ENCODE measurements around the gene DUSP9. TPM values are rescaled to one million over a fixed set of nuclear protein-coding genes. Genes with fewer than 3 reads are reported as not detected.

Gene DUSP9
- total RNA-seq, 1 donor from 2014 or later, result 0.20 TPM

DNA sequence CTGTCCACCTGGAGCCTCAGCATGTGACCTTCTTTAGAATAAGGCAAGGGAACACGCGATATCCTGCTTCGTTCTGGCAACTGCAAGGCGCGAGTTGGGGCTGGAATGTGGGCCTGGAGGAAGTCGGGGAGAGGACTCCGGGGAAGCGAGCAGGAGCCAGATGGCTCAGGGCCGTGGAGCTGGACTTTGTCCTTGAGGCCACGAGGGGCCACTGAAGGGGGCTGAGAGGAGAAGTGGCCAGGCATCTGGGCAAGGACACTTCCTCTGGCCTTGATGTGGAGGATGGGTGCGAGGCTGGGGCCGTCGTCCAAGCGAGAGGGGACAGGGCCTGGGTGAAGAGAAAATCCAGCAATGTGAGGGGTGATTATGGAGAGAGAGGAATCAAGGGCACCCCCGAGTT, 12.2 kb upstream of the DUSP9 start:
- H2AFZ ChIP-seq (ENCODE audit: low read depth, low read length), result no peak overlapping the region
- H3K9me3 ChIP-seq (ENCODE audit: insufficient read depth, low read depth, low read length), result no peaks in the 10 kb centered on the region
- no peaks in the 10 kb centered on the region for H3K36me3 ChIP-seq (ENCODE audit: insufficient read depth, low read length)
- H3K9ac ChIP-seq (ENCODE audit: low read length), result no peak overlapping the region
- FAIRE-seq (no peak), DNase-seq (ENCODE audit: low read depth) (no peak)
- H3K9me3 Mint-ChIP-seq (ENCODE audit: unreplicated experiment), result peaks cover 6% of the 10 kb centered on the region
- no peaks in the 10 kb centered on the region for H4K20me1 ChIP-seq (ENCODE audit: insufficient read depth, low read length)
- H3K27me3 ChIP-seq (ENCODE audit: insufficient read depth, low read length), result no peaks in the 10 kb centered on the region
- no peak overlapping the region for H3K4me3 Mint-ChIP-seq (ENCODE audit: unreplicated experiment)
- no peak overlapping the region for H3K4me2 ChIP-seq (ENCODE audit: low read length)
- H3K27me3 Mint-ChIP-seq (ENCODE audit: low read depth, unreplicated experiment), result peaks cover 41% of the 10 kb centered on the region
- H3K79me2 ChIP-seq (ENCODE audit: insufficient read depth, low read length), result no peaks in the 10 kb centered on the region
- H3K36me3 Mint-ChIP-seq (ENCODE audit: low read depth, unreplicated experiment), result no peaks in the 10 kb centered on the region
- TF ChIP-seq, protein P1, sequence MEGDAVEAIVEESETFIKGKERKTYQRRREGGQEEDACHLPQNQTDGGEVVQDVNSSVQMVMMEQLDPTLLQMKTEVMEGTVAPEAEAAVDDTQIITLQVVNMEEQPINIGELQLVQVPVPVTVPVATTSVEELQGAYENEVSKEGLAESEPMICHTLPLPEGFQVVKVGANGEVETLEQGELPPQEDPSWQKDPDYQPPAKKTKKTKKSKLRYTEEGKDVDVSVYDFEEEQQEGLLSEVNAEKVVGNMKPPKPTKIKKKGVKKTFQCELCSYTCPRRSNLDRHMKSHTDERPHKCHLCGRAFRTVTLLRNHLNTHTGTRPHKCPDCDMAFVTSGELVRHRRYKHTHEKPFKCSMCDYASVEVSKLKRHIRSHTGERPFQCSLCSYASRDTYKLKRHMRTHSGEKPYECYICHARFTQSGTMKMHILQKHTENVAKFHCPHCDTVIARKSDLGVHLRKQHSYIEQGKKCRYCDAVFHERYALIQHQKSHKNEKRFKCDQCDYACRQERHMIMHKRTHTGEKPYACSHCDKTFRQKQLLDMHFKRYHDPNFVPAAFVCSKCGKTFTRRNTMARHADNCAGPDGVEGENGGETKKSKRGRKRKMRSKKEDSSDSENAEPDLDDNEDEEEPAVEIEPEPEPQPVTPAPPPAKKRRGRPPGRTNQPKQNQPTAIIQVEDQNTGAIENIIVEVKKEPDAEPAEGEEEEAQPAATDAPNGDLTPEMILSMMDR (IDR thresholded peaks at IDR 0.05; ENCODE audit: insufficient read depth, low read depth, low read length), result no peak
- TF ChIP-seq EZH2 (IDR thresholded peaks at IDR 0.05; ENCODE audit: insufficient read depth, low read length), result no peak
- no peak overlapping the region for H3K27ac Mint-ChIP-seq (ENCODE audit: unreplicated experiment)
- H3K4me3 ChIP-seq (ENCODE audit: insufficient read depth, low read depth, low read length), result no peak overlapping the region
- no peaks in the 10 kb centered on the region for H3K4me1 ChIP-seq (ENCODE audit: insufficient read depth, low read length)
- H3K27ac ChIP-seq (ENCODE audit: low read depth, low read length), result no peak overlapping the region
- H3K4me1 Mint-ChIP-seq (ENCODE audit: low read depth, unreplicated experiment), result no peaks in the 10 kb centered on the region

DNA sequence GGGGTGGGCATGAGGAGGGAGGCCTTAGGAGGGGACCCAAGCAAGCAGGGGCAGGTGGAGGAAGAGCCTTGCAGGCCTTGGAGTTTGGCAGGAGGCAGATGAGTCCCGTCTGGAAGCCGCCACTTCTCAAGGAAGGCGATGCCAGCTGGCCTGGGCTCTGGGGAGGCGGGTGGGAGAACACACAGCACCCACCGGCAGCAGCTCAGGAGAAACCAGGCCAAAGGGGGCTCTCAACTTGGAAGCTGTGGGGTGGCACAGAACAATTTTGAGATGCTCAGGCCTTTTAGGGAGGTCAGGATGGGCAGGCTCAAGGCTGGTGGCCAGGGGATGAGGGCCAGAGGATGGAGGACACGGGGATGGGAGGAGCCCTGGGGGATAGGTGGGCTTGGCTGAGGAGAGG, 11.6 kb upstream of the DUSP9 start:
- H2AFZ ChIP-seq (ENCODE audit: low read depth, low read length), result no peak overlapping the region
- no peak overlapping the region for H3K27ac ChIP-seq (ENCODE audit: low read depth, low read length)
- H3K9ac ChIP-seq (ENCODE audit: low read length), result no peak overlapping the region
- no peaks in the 10 kb centered on the region for H3K79me2 ChIP-seq (ENCODE audit: insufficient read depth, low read length)
- H3K9me3 Mint-ChIP-seq (ENCODE audit: unreplicated experiment), result peaks cover 6% of the 10 kb centered on the region
- H3K36me3 ChIP-seq (ENCODE audit: insufficient read depth, low read length), result no peaks in the 10 kb centered on the region
- no peak overlapping the region for H3K27ac Mint-ChIP-seq (ENCODE audit: unreplicated experiment)
- no peaks in the 10 kb centered on the region for H3K4me1 Mint-ChIP-seq (ENCODE audit: low read depth, unreplicated experiment)
- H3K4me2 ChIP-seq (ENCODE audit: low read length), result no peak overlapping the region
- no peaks in the 10 kb centered on the region for H3K4me1 ChIP-seq (ENCODE audit: insufficient read depth, low read length)
- FAIRE-seq (no peak), DNase-seq (ENCODE audit: low read depth) (no peak)
- no peaks in the 10 kb centered on the region for H3K36me3 Mint-ChIP-seq (ENCODE audit: low read depth, unreplicated experiment)
- no peaks in the 10 kb centered on the region for H3K9me3 ChIP-seq (ENCODE audit: insufficient read depth, low read depth, low read length)
- H3K27me3 ChIP-seq (ENCODE audit: insufficient read depth, low read length), result no peaks in the 10 kb centered on the region
- H3K4me3 ChIP-seq (ENCODE audit: insufficient read depth, low read depth, low read length), result no peak overlapping the region
- peaks cover 37% of the 10 kb centered on the region for H3K27me3 Mint-ChIP-seq (ENCODE audit: low read depth, unreplicated experiment)
- H3K4me3 Mint-ChIP-seq (ENCODE audit: unreplicated experiment), result no peak overlapping the region
- no peaks in the 10 kb centered on the region for H4K20me1 ChIP-seq (ENCODE audit: insufficient read depth, low read length)
- TF ChIP-seq, protein P1 (IDR thresholded peaks at IDR 0.05; ENCODE audit: insufficient read depth, low read depth, low read length), result no peak
- no peak for TF ChIP-seq EZH2 (IDR thresholded peaks at IDR 0.05; ENCODE audit: insufficient read depth, low read length)

DNA sequence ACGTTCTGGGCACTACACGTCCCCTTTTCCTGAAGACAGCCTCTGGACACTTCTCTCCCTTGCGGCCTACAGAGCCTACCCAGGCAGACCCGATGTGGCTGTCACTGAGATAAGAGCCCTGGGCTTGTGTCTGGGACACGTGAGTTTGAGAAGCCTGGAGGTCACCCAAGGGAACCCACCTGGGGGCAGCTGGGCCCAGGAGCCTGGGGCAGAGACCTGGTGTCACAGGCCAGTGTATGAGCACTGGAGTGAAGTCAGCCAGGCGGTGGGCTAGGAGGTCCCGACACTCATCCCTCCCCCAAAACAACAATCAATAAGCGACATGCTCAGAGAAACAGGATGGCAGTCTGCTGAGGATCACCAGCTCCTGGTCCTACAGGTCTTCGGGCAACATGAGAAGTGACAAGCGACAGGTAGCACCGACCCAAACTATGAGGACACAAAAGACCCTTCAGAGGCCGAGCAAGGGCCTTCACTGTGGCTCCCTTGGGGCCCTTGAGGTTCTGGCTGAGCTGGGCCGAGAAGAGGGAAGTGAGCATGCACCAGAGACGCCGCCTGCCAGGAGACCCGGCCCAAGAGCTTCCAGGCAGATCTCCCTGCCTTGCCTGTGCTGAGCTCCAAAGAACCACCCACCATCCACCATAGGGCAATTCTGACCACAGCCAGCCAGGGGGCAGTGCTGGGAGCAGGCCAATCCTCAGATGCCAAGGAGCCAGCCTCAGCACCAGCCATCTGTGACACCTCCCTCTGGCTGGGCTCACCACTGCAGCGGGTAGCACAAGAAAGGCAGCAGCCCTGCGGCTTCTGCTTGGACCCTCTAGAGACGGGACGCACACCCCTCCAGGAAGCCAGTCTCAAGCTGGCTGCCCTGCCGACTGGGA, 11.0 kb upstream of the DUSP9 start:
- no peak overlapping the region for H3K27ac Mint-ChIP-seq (ENCODE audit: unreplicated experiment)
- TF ChIP-seq EZH2 (IDR thresholded peaks at IDR 0.05; ENCODE audit: insufficient read depth, low read length), result no peak
- TF ChIP-seq, protein P1 (IDR thresholded peaks at IDR 0.05; ENCODE audit: insufficient read depth, low read depth, low read length), result no peak
- DNase-seq (ENCODE audit: low read depth) (no peak), FAIRE-seq (no peak)
- H3K9ac ChIP-seq (ENCODE audit: low read length), result no peak overlapping the region
- no peak overlapping the region for H2AFZ ChIP-seq (ENCODE audit: low read depth, low read length)
- no peak overlapping the region for H3K4me3 Mint-ChIP-seq (ENCODE audit: unreplicated experiment)
- no peaks in the 10 kb centered on the region for H3K79me2 ChIP-seq (ENCODE audit: insufficient read depth, low read length)
- no peaks in the 10 kb centered on the region for H3K36me3 Mint-ChIP-seq (ENCODE audit: low read depth, unreplicated experiment)
- H3K4me1 ChIP-seq (ENCODE audit: insufficient read depth, low read length), result no peaks in the 10 kb centered on the region
- H3K9me3 ChIP-seq (ENCODE audit: insufficient read depth, low read depth, low read length), result no peaks in the 10 kb centered on the region
- H3K27ac ChIP-seq (ENCODE audit: low read depth, low read length), result no peak overlapping the region
- peaks cover 32% of the 10 kb centered on the region for H3K27me3 Mint-ChIP-seq (ENCODE audit: low read depth, unreplicated experiment)
- no peaks in the 10 kb centered on the region for H3K27me3 ChIP-seq (ENCODE audit: insufficient read depth, low read length)
- H3K36me3 ChIP-seq (ENCODE audit: insufficient read depth, low read length), result no peaks in the 10 kb centered on the region
- peaks cover 4% of the 10 kb centered on the region for H3K9me3 Mint-ChIP-seq (ENCODE audit: unreplicated experiment)
- no peaks in the 10 kb centered on the region for H3K4me1 Mint-ChIP-seq (ENCODE audit: low read depth, unreplicated experiment)
- H3K4me3 ChIP-seq (ENCODE audit: insufficient read depth, low read depth, low read length), result no peak overlapping the region
- H4K20me1 ChIP-seq (ENCODE audit: insufficient read depth, low read length), result no peaks in the 10 kb centered on the region
- H3K4me2 ChIP-seq (ENCODE audit: low read length), result no peak overlapping the region

Data from astrocyte (in vitro differentiated cells and primary cell).